Stromal cell of bone marrow (primary cell): ENCODE measurements around the gene ANO7.
"Not testable (repeated sequence)": the region's sequence is repeated elsewhere in the genome, so short reads cannot be mapped to it uniquely, and the experiment has no call there.

ENCODE experiments used
- DNase-seq: peaks from one replicate; pipeline ENCODE4 v3.0.0-alpha.2; 2012; ENCODE audit warnings: low read depth

The ANO7 gene

DNA sequence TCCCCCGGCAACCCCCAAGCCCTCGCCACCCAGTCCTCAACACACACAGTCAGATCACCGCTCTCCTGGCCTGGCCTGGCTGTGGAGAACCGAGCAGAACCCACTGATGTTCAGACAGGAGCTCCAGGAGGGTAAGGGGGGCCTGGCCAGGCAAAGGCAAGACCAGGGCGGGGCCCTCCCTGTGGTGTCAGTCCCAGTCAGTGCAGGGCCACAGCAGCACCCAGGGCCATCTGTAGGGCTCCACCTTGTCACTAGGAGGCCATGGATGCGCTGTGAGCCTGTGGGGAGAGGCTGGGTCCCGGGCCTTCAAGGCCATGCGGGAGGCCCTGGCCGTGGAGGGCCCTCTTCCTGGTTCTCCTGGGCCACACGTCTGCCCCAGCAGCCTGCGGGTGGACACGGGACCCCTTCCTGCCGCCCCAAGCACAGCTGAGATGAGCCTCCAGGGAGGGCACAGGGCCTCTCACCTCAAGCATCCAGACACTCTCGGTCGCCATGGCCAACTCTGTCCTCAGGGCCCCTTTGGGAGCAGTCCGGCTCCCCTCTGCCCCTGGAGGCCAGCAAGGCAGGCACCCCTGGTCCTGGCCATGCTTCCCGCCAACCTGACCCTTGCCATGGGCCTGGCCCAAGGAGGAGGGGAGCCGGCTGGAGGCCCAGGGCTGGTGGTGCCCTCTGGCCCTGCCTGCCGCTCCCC lies 2.0 kb downstream of the ANO7 start:
- no peak for DNase-seq

DNA sequence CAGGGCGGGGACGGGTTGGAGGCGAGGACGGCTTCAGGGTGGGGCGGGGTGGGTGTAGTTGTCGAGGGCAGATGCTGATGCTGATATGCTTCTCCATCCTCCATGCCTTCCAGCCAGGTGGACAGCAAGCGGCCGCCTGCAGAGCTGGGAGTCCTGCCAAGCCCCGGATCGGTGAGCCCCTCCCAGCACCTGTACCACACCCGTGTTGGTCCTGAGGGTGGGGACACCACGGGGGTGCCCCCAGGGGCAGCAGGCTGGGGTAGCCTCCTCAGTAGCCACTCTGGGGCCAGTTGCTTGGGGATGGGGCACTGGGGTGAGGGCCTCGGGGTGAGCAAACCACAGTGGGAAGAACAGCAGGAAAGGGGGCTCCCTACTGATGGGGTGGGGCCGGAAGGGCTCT lies 2.6 kb downstream of the ANO7 start:
- DNase-seq: no peak

DNA sequence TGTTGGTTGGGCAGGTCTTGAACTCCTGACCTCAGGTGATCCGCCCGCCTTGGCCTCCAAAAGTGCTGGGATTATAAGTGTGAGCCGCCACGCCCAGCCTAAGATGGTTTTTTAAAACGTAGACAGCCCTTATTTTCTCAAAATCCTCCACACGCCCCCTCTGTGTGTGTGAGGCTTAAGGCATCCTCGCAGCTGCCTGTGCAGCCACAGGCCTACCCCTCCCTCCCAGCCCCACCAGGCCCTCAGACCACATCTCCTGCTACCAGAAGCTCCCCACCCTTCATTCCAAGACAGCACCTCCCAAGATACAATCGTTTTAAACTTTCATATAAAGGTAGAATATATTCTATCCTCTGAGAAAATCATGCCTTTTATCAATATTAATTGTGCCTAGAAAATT lies 4.8 kb downstream of the ANO7 start:
- no peak for DNase-seq

DNA sequence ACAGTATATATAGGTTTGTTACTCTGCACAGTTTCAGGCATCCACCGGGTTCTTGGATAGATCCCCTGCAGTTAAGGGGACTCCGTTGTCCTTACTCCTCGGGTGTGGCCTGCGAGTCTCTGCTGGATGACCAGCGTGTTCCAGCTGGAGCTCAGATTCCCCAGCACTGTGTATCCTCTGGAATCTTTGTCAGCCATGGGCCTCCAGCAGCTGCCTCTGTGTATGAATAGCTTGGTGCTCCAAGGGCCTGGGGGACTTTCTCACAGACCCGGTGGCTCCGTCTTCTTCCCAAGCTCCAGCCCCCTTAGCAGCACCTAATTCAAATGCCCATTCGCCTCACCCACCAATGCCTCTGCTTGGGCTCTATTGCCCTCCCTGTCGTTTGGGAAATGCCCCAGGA lies 6.3 kb downstream of the ANO7 start:
- DNase-seq: no peak

DNA sequence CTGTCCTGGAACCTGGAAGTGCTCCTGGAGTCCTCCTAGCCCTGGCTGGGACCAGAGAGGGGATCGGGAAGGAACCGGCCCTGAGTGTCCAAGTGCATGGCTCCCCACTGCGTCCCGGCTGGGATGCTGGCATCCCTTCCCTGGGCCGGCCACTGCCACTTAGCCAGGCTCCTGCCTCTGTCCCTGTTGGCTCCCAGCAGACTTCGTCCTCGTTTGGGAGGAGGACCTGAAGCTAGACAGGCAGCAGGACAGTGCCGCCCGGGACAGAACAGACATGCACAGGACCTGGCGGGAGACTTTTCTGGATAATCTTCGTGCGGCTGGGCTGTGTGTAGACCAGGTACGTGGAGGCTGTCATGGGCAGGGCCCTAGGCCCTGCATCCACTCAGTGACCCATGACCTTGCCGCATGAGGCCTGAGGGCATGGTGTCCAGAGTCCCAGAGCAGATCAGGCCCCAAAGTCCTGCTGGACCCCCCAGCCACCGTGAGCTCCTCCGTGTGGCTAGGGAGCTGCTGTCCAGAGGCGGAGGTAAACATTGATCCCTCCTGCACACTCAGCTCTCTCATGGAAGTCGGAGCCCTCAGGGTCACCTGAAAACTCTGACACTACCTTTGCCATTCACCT lies 7.1 kb downstream of the ANO7 start:
- DNase-seq: no peak

DNA sequence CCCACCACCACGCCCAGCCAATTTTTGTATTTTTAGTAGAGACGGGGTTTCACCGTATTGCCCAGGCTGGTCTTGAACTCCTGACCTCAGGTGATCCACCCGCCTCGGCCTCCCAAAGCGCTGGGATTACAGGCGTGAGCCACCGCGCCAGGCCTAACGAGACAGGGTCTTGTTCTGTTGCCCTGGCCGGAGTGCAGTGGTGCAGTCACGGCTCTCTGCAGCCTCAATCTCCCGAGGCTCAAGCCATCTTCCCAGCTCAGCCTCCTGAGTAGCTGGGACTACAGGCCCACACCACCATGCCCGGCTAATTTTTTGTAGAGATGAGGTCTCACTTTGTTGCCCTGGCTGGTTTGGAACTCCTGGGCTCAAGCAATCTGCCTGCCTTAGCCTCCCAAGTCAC lies 8.8 kb downstream of the ANO7 start:
- not testable (repeated sequence) for DNase-seq

DNA sequence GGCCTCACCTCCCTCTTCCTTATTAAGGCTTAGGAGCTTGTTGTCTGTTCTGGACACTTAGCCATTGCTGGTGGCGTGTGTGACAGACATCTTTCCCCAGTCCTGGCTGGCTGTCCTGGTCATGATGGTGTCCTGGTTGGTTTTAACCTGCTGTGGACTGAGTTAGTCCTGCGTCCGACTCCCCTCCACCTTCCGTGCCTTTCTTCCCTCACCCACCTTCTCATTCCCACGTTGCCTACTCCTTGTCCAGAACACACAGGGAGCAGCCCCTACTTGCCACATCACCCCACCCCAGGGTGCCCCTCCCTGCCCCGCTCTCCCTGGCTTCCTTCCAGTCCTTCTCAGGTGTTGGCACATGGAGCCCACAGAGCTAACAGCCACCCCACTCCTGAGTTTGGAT lies 9.5 kb downstream of the ANO7 start:
- DNase-seq: no peak

DNA sequence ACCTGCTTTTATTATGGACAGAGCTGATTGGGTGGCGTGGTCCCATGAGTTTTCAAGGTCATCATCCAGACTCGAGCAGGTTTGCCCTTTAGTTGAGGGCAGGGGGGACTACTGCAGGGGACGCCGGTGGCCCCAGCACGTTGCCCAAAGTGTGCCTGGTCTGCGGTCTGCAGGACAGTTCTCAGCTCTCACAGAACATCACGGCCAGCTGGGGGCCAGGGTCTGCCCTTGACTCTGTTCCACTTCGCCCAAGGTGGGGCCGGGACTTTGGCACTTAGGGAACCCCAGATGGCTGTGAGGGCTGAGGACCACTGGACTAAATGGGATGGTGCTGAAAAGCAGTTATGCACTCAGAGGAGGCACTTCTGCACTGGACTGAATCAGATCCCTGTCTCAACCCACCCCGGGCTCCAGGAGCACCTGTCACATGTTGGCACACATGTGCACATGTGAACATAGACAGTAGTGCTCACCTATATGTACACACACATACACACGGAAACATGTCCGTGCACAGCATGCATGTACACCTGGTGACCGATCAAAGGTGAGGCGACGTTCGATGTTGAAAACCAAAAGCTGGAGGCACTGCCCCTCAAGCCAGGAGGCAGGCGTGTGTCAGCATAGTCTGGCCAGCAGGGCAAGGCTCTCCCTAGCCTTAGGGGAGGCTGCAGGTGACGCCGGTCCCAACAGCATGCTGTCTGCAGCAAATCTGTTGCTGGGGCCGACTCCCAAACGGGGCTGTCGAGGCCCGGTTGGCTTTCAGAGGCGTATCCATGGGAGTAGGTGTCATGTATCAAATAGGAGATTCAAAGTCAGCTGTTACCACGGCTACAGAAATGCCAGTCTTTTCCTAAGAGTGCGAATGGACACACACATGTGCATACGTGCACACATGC lies 10.2 kb downstream of the ANO7 start:
- no peak for DNase-seq

DNA sequence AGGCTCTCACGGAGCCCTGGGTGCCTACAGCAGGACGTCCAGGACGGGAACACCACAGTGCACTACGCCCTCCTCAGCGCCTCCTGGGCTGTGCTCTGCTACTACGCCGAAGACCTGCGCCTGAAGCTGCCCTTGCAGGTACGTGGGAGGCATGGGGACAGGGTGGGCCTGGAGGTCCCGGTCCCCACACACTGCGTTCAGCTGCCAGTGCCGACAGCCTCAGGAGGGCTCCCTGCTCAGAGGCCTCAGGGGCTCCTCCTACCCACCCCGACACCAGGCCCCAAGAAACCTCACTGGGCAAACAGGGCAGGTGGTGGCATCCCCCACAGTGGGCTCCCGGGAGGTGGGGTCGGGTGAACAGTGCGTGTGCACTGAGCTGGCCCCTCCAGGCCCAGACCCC lies 10.8 kb downstream of the ANO7 start:
- DNase-seq: no peak

DNA sequence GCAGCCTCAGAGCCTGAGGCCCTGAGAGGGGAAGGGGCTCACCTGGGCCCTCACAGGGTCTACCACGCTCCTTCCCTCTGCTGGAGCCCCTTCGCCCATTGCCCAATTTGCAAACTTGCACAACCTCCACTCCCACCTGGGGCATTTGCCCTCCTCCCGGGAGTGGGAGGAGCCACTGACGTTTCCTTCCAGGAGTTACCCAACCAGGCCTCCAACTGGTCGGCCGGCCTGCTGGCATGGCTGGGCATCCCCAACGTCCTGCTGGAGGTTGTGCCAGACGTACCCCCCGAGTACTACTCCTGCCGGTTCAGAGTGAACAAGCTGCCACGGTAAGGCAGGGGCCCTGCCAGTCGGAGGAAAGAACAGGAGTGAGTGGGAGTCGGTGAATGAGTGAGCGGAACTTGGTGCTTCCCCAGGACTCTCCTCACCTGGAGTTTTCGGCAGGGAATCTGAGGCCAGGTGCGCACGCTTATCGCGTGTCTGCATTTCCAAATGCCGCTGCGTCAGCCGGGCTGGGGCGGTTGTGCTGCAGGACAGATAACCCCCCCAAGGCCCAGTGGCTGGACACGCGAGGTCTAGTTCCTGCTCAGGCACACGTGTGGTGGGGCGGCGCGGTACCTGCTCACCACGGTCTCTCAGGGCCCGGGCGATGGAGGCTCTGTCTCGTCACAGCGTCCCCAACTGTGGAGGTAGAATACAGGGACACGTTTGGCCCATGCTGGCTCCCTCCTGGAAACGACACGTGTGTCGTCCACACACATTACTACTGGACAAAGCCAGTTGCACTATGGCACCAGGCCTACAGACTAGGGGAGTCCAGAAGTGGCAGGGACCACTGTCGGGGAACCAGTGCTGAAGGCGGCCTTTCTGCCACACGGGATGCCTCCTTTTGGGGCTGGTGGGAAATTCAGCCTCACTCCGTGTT lies 11.7 kb downstream of the ANO7 start:
- no peak for DNase-seq

DNA sequence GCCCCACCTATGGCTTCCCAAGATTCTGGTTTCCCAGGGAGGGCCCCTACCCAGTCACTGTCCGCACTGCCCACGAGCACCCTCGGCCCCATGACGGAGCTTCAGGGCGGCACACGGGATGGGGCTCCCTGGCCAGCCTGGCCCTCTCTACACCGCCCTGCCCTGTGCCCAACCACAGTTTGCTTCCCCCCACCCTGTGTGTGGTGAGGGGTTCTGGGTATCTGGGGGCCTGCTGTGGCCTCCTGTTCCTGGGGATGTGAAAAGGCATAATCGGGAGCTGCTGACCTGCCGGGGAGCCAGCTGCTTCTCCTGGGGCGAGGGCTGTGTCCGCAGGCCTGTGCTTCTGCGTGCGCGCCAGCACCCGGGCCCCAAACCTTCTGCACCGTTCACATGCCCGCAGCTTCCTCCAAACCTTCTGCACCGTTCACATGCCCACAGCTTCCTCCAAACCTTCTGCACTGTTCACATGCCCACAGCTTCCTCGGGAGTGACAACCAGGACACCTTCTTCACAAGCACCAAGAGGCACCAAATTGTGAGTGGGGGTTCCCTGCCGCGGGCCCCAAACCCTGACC lies 12.4 kb downstream of the ANO7 start:
- DNase-seq: no peak

DNA sequence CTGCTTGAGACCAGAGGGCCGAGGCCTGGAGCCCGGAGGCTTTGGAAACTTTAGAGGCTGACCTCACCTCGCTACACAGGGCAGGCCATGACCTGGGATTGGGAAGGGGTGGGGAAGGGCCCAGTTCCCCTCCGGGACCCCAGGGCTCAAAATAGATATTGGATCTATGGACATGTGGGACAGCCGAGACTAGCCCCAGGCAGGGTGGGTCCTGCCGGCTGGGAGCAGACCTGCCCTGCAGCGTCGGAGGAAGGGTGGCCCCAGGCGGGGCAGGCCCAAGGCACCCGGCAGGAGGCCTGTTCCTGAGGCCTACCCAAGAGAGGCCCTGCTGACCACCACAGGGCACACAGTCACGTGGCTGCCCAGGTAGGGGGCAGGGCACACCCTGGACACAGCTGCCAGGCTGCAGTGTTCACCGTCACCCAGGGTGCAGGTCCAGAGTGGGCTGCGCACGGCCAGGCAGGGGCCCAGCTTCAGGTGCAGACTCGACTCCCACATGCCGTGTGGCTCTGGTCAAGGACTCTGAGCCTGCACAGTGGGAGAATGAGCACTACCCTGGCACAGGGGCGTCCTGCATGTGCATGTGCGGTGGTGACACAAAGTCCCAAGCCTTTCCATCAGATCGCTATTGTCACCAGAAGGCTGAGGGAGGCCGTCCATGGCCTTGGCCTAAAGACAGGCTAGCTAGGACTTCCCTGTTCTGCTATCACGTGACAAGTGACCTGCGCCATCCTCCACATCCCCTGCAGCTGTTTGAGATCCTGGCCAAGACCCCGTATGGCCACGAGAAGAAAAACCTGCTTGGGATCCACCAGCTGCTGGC lies 13.2 kb downstream of the ANO7 start:
- DNase-seq: no peak

DNA sequence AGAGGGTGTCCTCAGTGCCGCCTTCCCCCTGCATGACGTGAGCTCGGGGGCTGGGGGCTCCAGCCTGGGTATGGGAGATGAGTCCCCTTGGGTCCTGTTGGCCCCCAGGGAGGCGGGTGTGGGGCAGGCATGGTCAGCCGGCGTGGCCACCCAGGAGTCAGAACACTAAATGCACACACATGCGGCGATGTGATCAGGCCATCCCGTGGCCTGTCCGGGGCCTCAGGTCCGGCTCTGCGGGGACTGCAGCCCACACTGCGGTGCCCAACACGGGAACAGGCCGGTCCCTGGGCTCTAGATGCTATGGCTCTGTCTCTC lies 13.8 kb downstream of the ANO7 start:
- no peak for DNase-seq

DNA sequence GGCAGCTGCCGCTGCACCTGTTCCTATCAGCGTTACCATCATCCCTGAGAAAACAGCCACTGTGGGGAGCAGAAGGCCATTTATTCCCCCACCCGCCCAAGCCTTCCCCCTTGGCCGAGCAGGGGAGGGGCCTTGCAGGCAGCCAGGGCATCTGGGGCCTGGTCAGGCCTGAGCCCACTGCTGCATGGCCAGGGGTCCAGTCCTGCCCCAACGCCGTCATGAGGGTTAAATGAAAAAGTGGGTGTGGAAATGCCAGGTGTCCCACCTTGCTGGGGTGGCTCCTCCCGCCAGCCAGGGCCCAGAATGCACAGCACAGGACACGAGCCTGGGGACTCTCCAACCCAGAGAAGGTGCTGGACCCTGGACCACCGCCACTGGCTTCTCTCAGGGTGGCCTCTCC lies 14.2 kb downstream of the ANO7 start:
- no peak for DNase-seq

DNA sequence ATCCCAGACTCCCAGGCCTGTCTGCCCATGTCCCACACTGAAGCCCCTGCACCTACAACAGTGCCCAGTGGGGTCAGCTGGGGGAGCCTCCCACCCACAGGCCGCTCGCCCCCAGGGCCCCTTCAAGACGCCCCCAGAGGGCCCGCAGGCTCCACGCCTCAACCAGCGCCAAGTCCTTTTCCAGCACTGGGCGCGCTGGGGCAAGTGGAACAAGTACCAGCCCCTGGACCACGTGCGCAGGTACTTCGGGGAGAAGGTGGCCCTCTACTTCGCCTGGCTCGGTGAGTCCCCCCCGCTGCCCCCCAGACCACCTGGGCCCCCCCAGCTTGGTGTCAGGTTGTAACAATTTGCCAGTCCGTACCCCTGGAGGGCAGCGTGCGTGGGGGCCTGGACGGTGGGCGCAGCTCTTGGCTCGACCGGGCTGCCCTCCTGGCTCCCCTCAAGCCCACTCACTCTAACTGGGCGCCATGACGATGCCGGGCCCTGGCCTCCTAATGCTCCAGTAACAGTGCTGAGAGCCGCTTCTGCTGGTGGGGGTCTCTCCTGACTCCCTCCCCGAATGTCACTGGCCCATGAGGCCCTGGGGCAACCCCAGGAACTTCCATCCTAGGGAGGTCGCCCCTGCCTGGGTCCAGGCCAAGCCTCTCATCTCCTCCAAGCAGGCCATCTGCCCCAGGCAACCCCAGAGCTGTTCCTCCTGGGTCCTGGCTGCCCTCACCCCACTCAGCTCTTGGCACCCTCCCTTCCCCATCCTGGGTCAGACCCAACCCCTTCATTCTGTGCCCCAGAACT lies 14.9 kb downstream of the ANO7 start:
- DNase-seq: no peak

DNA sequence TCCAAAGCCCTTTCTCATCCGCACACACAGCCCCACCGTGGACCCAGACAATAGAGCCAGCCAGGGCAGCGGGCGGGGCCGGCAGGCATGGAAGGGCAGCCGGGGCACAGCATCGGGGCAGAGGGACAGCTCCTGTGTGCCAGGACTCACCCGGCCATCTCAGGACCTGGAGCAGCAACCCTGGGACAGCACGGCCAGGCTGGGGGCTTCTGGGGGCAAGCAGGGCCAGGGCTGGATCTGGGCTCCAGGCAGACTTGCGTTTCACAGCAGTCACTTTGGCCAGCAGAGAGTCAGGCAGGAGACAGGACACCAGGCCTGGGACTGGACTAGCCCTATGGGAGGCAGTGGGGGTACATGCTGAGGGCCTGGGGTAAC lies 15.5 kb downstream of the ANO7 start:
- no peak for DNase-seq

DNA sequence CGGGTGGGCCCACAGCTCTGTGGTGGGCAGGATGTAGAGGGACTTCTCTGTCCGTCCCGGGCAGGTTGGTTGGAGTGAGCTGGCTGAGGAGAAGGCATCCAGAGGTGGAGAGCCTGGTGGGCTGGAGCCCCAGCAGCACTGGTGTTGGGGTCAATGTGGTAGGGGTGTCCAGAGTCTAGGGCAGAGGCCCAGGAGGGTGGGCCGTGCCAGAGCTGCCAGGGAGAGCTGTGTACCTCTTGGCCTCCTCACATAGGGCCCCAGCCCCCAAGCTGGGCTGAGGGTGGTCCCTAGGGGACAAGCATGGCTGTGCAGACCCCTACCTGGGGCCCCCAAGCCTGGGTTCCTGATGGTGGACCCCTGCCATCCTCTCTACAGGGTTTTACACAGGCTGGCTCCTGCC lies 16.0 kb downstream of the ANO7 start:
- no peak for DNase-seq

DNA sequence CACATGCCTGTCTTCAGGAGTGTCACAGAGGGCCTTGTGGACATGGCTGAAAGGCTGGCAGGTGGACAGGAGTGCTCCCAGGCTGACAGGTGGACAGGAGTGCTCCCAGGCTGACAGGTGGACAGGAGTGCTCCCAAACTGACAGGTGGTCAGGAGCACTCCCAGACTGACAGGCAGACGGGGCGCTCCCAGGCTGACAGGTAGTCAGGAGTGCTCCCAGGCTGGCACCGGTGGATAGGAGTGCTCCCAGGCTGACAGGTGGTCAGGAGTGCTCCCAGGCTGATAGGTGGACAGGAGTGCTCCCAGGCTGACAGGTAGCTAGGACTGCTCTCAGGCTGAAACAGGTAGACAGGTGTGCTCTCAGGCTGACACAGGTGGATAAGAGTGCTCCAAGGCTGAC lies 16.6 kb downstream of the ANO7 start:
- no peak for DNase-seq

DNA sequence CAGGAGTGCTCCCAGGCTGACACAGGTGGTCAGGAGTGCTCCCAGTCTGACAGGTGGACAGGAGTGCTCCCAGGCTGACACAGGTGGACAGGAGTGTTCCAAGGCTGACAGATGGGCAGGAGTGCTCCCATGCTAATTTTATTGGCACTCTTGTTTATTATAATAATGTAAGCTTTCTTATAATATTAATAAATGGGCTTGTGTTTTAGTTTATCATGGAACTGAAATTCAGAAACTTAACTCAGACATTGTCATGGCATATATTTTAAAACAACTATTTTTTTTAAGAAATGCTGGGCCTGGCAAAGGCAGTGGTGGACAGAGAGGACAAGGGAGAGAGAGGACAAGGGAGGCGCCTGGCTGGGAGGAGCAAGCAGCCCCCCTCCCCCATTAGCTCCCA lies 18.7 kb downstream of the ANO7 start:
- no peak for DNase-seq

DNA sequence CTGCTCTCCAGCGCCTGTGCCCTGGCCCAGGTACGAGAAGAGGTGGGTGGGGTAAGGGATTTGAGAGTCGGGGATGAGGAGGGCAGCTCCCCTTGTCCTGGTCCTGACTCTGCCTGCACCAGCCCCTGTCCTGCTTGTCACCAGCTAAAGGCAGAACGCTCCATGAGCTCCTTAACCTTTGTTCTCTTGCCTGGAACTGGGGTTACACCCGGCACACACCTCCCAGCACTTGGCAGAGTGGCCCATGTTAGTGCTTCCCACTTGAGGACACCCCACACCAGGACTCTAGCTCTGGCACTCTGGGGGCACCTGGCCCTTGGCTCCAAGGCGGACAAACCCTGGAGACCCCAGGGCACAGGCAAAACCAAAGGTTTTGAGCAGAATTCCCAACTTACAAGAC lies 19.2 kb downstream of the ANO7 start:
- no peak for DNase-seq
